ENCODE results near the gene HSD17B7.
A peak's percentile ranks its signal among the peaks of the same experiment; 100 is the strongest.
"Not testable (repeated sequence)": the region's sequence is repeated elsewhere in the genome, so short reads cannot be mapped to it uniquely, and the experiment has no call there.

HSD17B7 gene

DNA sequence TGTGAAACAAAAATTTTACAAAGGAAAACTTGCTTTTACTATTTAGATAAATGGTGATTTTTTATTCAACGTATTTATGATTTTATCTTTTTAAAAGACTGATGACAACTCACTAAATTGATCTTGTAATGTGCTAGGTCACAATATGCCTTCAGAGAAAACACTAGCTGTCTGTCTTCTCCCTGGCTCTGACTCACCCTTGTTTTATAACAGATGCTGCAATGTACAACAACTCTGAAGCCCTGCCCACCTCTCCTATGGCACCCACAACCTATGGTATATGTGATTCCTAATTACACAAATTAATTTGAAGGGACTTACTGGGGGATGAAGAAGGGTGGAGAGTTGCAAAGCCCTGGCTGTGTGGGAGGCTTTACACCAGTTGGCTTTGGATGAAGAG, 24.7 kb upstream of the HSD17B7 start:
- DNase-seq (ENCODE audit: insufficient read length, low spot score): no peak
- FAIRE-seq: no peak
- TF ChIP-seq POLR2AphosphoS5 (IDR thresholded peaks at IDR 0.05; ENCODE audit: low read depth, low read length) (no peak), TAF1 (IDR thresholded peaks at IDR 0.05; ENCODE audit: low read depth, low read length) (no peak), POLR2A (IDR thresholded peaks at IDR 0.05; ENCODE audit: low read depth, low read length) (no peak), SPI1 (IDR thresholded peaks at IDR 0.05; ENCODE audit: low read depth, low read length) (no peak), PAX5 (IDR thresholded peaks at IDR 0.05; ENCODE audit: insufficient read depth, low read length, severe bottlenecking) (no peak), POU2F2 (IDR thresholded peaks at IDR 0.05; ENCODE audit: low read depth, low read length) (no peak)

GRCh38 chr1:162772571-162773154, 17.8 kb upstream of the HSD17B7 start:
- TF ChIP-seq POLR2A (IDR thresholded peaks at IDR 0.05; ENCODE audit: low read depth, low read length): no peak
- no peak for TF ChIP-seq TAF1 (IDR thresholded peaks at IDR 0.05; ENCODE audit: low read depth, low read length)
- no peak for TF ChIP-seq SPI1 (IDR thresholded peaks at IDR 0.05; ENCODE audit: low read depth, low read length)
- no peak for TF ChIP-seq POLR2AphosphoS5 (IDR thresholded peaks at IDR 0.05; ENCODE audit: low read depth, low read length)
- no peak for TF ChIP-seq PAX5 (IDR thresholded peaks at IDR 0.05; ENCODE audit: insufficient read depth, low read length, severe bottlenecking)
- FAIRE-seq (no peak), DNase-seq (ENCODE audit: insufficient read length, low spot score) (no peak)

DNA sequence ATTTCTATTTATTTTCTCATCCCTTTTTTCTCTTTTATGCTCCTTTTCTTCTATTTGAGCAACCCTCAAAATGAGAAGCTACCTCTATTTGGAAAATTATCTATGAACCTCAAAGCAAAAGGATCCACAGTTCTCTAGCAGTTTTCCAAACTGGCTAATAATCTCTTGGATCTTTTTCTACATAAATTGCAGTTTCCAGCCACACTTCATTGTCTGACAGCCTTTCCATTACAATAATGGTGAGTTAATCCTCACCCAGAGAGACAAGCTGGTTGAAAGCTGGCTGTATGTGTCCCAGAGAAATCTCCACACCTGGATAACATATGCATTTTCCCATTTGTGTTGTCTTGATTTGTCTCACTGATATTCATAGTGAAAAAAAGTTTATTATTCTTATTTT, 16.5 kb upstream of the HSD17B7 start:
- FAIRE-seq (no peak), DNase-seq (ENCODE audit: insufficient read length, low spot score) (no peak)
- TF ChIP-seq POU2F2 (IDR thresholded peaks at IDR 0.05; ENCODE audit: low read depth, low read length) (no peak), SPI1 (IDR thresholded peaks at IDR 0.05; ENCODE audit: low read depth, low read length) (no peak), POLR2A (IDR thresholded peaks at IDR 0.05; ENCODE audit: low read depth, low read length) (no peak), POLR2AphosphoS5 (IDR thresholded peaks at IDR 0.05; ENCODE audit: low read depth, low read length) (no peak), PAX5 (IDR thresholded peaks at IDR 0.05; ENCODE audit: insufficient read depth, low read length, severe bottlenecking) (no peak), TAF1 (IDR thresholded peaks at IDR 0.05; ENCODE audit: low read depth, low read length) (no peak)

DNA sequence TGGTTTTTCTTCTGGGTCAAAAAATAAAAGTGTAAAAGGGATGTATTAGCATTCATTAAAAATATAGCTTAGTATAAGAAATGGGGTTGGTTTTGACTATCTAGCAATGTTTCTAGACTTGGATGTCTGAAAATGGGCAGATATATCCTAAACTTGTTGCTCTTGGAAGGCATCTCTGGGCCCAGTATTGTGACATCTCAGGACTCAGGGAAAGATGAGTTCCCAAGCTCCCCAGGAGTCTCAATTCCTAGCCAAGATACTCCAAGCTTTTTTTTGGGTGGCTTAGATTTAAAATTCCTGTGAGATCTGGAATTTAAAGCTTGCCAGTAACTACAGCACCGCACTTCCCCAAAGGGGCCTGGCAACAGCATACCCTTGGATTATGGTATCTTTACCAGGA, 11.5 kb upstream of the HSD17B7 start:
- FAIRE-seq (no peak), DNase-seq (ENCODE audit: insufficient read length, low spot score) (no peak)
- TF ChIP-seq POLR2A (IDR thresholded peaks at IDR 0.05; ENCODE audit: low read depth, low read length): no peak
- TF ChIP-seq TAF1 (IDR thresholded peaks at IDR 0.05; ENCODE audit: low read depth, low read length): no peak
- TF ChIP-seq POLR2AphosphoS5 (IDR thresholded peaks at IDR 0.05; ENCODE audit: low read depth, low read length): no peak
- TF ChIP-seq POU2F2 (IDR thresholded peaks at IDR 0.05; ENCODE audit: low read depth, low read length): no peak
- TF ChIP-seq SPI1 (IDR thresholded peaks at IDR 0.05; ENCODE audit: low read depth, low read length): no peak
- TF ChIP-seq PAX5 (IDR thresholded peaks at IDR 0.05; ENCODE audit: insufficient read depth, low read length, severe bottlenecking): no peak

DNA sequence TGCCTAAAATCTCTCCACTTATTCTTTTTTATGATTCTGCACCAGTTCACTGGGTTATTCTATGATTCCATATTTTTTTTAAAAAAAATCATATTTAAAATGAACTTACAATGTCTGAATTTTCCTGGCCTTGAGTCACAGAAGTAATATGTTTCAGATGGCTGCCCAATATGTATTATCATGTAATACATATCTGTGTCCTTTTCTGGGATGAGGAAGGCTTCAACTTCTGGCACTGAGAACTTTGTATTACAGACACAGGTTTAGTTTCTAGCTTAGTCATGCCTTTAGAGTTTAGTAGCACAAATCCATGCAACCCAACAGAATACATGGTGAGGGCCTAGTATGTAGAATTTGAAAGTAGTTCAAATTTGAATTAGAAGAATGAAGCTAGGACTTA, 7.8 kb upstream of the HSD17B7 start:
- no peak for FAIRE-seq
- no peak for TF ChIP-seq SPI1 (IDR thresholded peaks at IDR 0.05; ENCODE audit: low read depth, low read length)
- TF ChIP-seq POU2F2 (IDR thresholded peaks at IDR 0.05; ENCODE audit: low read depth, low read length): no peak
- DNase-seq (ENCODE audit: insufficient read length, low spot score): no peak

- DNase-seq (ENCODE audit: insufficient read length, low spot score); FAIRE-seq: not testable (repeated sequence)
These were observed 5.6 kb upstream of the HSD17B7 start for GRCh38 chr1:162784926-162785325.

DNA sequence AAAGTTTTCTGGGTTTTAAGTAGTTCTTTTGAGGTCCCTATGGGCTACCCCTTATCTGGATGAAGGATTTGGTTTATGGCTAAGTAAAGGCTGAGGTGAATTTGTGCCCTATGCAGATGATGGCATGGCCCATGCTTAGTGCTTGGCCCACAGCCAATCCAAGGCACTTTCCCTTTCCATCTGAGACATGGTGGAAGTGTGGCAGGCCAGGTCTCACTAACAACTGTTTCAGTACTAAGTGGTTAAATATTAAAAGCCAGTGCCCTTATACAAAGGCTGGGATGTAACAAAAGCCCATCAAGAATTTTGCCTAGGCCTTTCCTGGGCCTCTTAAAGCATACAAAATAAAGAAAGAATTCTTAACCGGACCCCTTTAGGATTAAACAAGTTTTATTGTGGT, 1.7 kb upstream of the HSD17B7 start:
- DNase-seq (ENCODE audit: insufficient read length, low spot score); FAIRE-seq: not testable (repeated sequence)

- peak; percentile 55 for FAIRE-seq
- not testable (repeated sequence) for DNase-seq (ENCODE audit: insufficient read length, low spot score)
These were observed 469 bp downstream of the HSD17B7 start for GRCh38 chr1:162790985-162791357.

- DNase-seq (ENCODE audit: insufficient read length, low spot score); FAIRE-seq: not testable (repeated sequence)
These were observed 3.8 kb downstream of the HSD17B7 start for GRCh38 chr1:162794284-162794683.

GRCh38 chr1:162796617-162797279, 6.2 kb downstream of the HSD17B7 start:
- FAIRE-seq; DNase-seq (ENCODE audit: insufficient read length, low spot score): not testable (repeated sequence)

GRCh38 chr1:162799995-162800830, 9.7 kb downstream of the HSD17B7 start:
- DNase-seq (ENCODE audit: insufficient read length, low spot score); FAIRE-seq: not testable (repeated sequence)

DNA sequence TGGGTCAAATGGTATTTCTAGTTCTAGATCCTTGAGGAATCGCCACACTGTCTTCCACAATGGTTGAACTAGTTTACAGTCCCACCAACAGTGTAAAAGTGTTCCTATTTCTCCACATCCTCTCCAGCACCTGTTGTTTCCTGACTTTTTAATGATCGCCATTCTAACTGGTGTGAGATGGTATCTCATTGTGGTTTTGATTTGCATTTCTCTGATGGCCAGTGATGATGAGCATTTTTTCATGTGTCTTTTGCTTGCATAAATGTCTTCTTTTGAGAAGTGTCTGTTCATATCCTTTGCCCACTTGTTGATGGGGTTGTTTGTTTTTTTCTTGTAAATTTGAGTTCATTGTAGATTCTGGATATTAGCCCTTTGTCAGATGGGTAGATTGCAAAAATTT, 17.0 kb downstream of the HSD17B7 start:
- DNase-seq (ENCODE audit: insufficient read length, low spot score); FAIRE-seq: not testable (repeated sequence)

GRCh38 chr1:162812357-162812756, 21.9 kb downstream of the HSD17B7 start:
- not testable (repeated sequence) for FAIRE-seq; DNase-seq (ENCODE audit: insufficient read length, low spot score)

GRCh38 chr1:162818136-162818535, 27.6 kb downstream of the HSD17B7 start:
- not testable (repeated sequence) for FAIRE-seq; DNase-seq (ENCODE audit: insufficient read length, low spot score)

DNA sequence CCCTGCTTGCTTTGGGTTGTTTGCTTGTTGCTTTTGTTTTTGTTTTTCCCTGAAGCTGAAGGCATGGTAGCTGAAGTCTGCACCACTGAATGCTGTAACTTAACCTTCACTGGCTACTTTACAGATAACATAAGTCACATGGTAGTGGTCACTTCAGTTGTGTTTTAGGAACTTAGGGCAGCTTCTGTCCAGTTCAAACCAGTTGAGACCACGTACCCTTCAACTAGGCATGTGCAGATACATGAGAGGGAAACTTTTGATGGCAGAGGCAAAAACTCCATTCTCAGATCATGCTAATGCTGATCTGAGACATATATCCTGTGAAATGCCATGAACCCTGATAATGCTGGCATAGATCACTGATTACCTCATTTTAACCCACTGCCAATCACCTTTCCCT, 28.2 kb downstream of the HSD17B7 start:
- not testable (repeated sequence) for FAIRE-seq; DNase-seq (ENCODE audit: insufficient read length, low spot score)

All from GM12891 (cell line).